Osteoblast (primary cell): ENCODE results near the gene NTM. TPM values are rescaled to one million over a fixed set of nuclear protein-coding genes. Genes with fewer than 3 reads are reported as not detected.
A peak's percentile ranks its signal among the peaks of the same experiment; 100 is the strongest.

Experiments
- DNase-seq: peaks from one replicate; pipeline ENCODE4 v3.0.0; 2011; ENCODE audit warnings: low spot score, mixed read lengths; ENCODE audit not compliant: insufficient read length; ENCODE audit errors: missing footprints
- H2AFZ ChIP-seq: 2 replicates; pipeline ENCODE4 v1.6.0; 2011; ENCODE audit warnings: mild to moderate bottlenecking, low read length
- H3K27ac ChIP-seq: 2 replicates; pipeline ENCODE4 v1.5.1; 2011; ENCODE audit warnings: mild to moderate bottlenecking, low read depth, low read length, moderate library complexity
- H3K27me3 ChIP-seq: 2 replicates; pipeline ENCODE4 v1.6.0; 2012; ENCODE audit warnings: mild to moderate bottlenecking, control low read depth, inconsistent platforms, low read length, moderate library complexity; ENCODE audit not compliant: insufficient read depth
- H3K36me3 ChIP-seq: 2 replicates; pipeline ENCODE4 v1.5.1; 2011; ENCODE audit warnings: mild to moderate bottlenecking, low read length, control low read depth, moderate library complexity; ENCODE audit not compliant: insufficient read depth
- H3K4me1 ChIP-seq: 2 replicates; pipeline ENCODE4 v1.5.1; 2011; ENCODE audit warnings: mild to moderate bottlenecking, low read length, control low read depth, moderate library complexity; ENCODE audit not compliant: insufficient read depth
- H3K4me2 ChIP-seq: 2 replicates; pipeline ENCODE4 v1.6.0; 2011; ENCODE audit warnings: mild to moderate bottlenecking, low read length; ENCODE audit not compliant: insufficient read depth
- H3K4me3 ChIP-seq: fragments of 200-600 bp; sonication (generic); 3 replicates; pipeline ENCODE4 v1.5.1; 2012; ENCODE audit warnings: mild to moderate bottlenecking, low read length, inconsistent platforms; ENCODE audit not compliant: insufficient read depth
- H3K79me2 ChIP-seq: 2 replicates; pipeline ENCODE4 v1.6.0; 2012; ENCODE audit warnings: mild to moderate bottlenecking, low read length, control low read depth, inconsistent platforms; ENCODE audit not compliant: insufficient read depth
- H3K9me3 ChIP-seq: 2 replicates; pipeline ENCODE4 v1.5.1; 2011; ENCODE audit warnings: low read depth, low read length, control low read depth
- H4K20me1 ChIP-seq: 2 replicates; pipeline ENCODE4 v1.6.0; 2012; ENCODE audit warnings: mild to moderate bottlenecking, low read length, control low read depth; ENCODE audit not compliant: insufficient read depth
- CTCF ChIP-seq: IDR thresholded peaks from 2 replicates; pipeline ENCODE4 v1.5.1; 2011; ENCODE audit warnings: mild to moderate bottlenecking, low read depth, low read length, moderate library complexity; ENCODE audit errors: extremely low read depth
- total RNA-seq: library from RNA; depleted of rRNA; stranded (reverse); fragments of >200 nt; gene quantifications from 2 replicates; pipeline ENCODE4 v1.2.3, GENCODE V29; 2012

Gene NTM
- total RNA-seq, 1 donor, result 48.1 TPM

GRCh38 chr11:132072044-132072857, 701.8 kb downstream of the NTM start:
- Histone ChIP-seq H3K4me1 (peaks cover 27% of the 10 kb centered on the region), H3K79me2 (peaks cover 39% of the 10 kb centered on the region), H4K20me1 (no peaks in the 10 kb centered on the region), H3K27me3 (no peaks in the 10 kb centered on the region), H3K4me3 (peak overlapping the region; percentile 38), H3K9me3 (no peaks in the 10 kb centered on the region), H3K27ac (peak overlapping the region; percentile 100), H3K36me3 (peaks cover 4% of the 10 kb centered on the region), H3K4me2 (peak overlapping the region; percentile 74), H2AFZ (no peak overlapping the region)
- no peak for TF ChIP-seq CTCF
- peak; percentile 91 for DNase-seq

GRCh38 chr11:132072858-132073211, 702.4 kb downstream of the NTM start:
- peak overlapping the region; percentile 74 for H3K4me2 ChIP-seq
- peak overlapping the region; percentile 38 for H3K4me3 ChIP-seq

GRCh38 chr11:132073787-132074186, 703.4 kb downstream of the NTM start:
- H3K4me1 ChIP-seq, result peaks cover 27% of the 10 kb centered on the region
- H3K79me2 ChIP-seq, result peaks cover 31% of the 10 kb centered on the region
- no peak for TF ChIP-seq CTCF
- no peaks in the 10 kb centered on the region for H3K27me3 ChIP-seq
- H3K27ac ChIP-seq, result peak overlapping the region; percentile 100
- H3K4me3 ChIP-seq, result no peak overlapping the region
- no peak overlapping the region for H3K4me2 ChIP-seq
- no peak overlapping the region for H2AFZ ChIP-seq
- no peak for DNase-seq
- no peaks in the 10 kb centered on the region for H4K20me1 ChIP-seq
- H3K36me3 ChIP-seq, result peaks cover 4% of the 10 kb centered on the region
- H3K9me3 ChIP-seq, result no peaks in the 10 kb centered on the region

More at GRCh38 chr11:132072858-132073211, 702.4 kb downstream of the NTM start:
- H2AFZ ChIP-seq, result no peak overlapping the region
- no peaks in the 10 kb centered on the region for H4K20me1 ChIP-seq
- H3K27ac ChIP-seq, result peak overlapping the region; percentile 100
- no peaks in the 10 kb centered on the region for H3K9me3 ChIP-seq
- peaks cover 27% of the 10 kb centered on the region for H3K4me1 ChIP-seq
- no peak for DNase-seq
- H3K27me3 ChIP-seq, result no peaks in the 10 kb centered on the region
- peaks cover 34% of the 10 kb centered on the region for H3K79me2 ChIP-seq
- TF ChIP-seq CTCF, result no peak
- H3K36me3 ChIP-seq, result peaks cover 4% of the 10 kb centered on the region

- Histone ChIP-seq H3K4me3 (no peak overlapping the region), H3K36me3 (no peaks in the 10 kb centered on the region), H2AFZ (no peak overlapping the region), H3K4me1 (peaks cover 31% of the 10 kb centered on the region), H3K9me3 (no peaks in the 10 kb centered on the region), H3K4me2 (no peak overlapping the region), H3K27me3 (no peaks in the 10 kb centered on the region), H3K79me2 (peaks cover 26% of the 10 kb centered on the region), H3K27ac (no peak overlapping the region), H4K20me1 (no peaks in the 10 kb centered on the region)
- no peak for TF ChIP-seq CTCF
- no peak for DNase-seq
Observed at GRCh38 chr11:132075447-132075846, 705.0 kb downstream of the NTM start.
